GM21576 (cell line): ENCODE measurements around the gene RDX.

Source experiments
- ATAC-seq: cut with Tn5 transposase; IDR thresholded peaks from one replicate; pipeline ENCODE4 v1.9.1; 2021; ENCODE audit warnings: mild to moderate bottlenecking, moderate library complexity; ENCODE audit not compliant: unreplicated experiment

Gene RDX

DNA sequence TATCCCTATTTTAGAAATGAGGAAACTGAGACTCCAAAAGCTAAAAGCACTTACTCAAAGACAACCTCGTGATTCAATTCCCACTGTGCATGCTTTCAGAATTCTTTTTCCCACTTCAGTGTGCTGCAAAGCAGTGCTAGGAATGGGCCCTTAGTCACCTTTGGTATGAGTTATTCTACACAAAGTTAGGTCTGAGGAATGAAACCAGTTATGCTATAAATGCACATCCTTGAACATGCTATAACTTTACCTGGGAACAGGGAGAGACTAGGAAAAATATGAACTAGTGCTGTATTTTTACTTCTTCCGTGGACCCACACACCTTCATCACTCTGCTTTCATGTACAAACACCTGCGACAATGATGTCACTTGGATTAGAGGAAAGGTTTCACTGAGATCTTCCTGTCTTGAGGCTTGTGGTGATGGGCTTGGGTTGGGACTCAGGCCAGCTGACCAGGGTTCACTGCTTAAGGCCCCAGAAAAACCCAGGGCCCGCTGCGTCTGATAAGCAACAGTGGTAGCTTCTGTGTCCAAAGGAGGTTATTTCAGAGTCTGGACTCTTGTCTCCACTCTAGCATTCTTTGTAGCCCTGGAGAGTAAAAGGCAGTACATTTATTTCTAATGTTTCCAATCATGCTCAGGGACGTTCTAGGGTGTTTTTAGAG, 121.6 kb downstream of the RDX start:
- ATAC-seq: no peak

DNA sequence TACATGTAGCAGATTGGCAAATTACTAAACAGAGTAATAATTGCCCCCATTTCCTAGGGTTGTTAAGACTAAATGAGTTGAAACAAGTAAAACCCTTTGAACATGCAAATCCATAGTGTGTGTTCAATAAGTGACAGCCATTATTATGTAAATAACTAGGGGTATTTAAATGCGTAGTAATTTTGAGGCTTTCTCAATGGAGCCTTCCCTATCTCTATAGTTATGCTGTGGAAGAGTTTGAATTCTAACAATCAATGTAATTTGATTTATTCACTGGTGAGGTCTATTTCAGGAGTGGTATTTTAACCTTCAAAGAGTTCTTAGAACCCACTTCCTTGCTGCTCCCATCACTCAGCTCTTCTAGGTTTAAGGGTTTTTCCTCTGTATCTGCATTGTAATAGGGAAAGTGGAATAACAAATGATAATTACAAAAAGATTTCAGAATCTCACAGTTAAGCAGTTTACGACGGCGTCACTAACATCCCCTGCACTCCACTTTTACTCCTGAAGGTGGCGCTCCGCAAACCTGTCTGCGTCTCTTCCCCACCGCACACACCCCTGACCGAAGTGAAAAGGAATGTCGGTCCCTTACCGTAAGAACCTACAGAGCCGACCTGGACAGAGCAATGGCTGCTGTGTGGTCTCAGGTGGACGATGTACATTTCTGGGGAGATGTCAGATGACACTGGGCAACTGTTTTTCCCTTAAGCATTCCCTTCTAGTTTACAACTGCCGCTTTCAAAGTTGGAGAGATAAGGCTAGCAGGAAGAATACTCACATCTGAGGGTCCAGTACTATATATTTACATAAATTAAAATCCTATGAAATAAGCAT, 122.4 kb downstream of the RDX start:
- ATAC-seq: peak; percentile 70

DNA sequence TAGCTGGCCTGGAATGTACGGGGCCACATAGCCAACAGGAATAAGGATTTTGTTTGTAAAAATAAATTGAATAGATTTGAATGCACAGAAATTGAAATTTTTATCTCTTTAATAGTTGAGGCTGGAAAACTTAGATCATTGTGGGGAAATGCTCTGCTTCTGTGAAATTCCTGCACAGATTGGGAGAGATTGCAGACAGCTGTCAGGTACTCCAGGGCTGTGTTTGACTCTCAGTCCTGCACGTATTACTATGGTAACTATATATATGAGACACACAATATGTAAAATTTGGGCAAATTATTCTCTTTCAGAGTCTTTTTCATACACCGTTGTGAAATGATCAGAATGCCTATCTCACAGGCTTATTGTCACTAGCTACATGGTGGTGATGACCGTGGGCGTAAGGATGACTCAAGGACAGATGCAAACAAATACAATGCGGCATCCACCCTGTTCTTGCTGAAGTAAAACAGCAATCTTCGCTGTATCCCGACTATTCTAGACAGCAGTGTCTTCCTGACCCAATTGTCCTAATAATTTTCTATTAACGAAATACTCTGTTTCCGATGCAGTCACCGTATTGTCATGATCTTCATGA, 123.8 kb downstream of the RDX start:
- no peak for ATAC-seq

DNA sequence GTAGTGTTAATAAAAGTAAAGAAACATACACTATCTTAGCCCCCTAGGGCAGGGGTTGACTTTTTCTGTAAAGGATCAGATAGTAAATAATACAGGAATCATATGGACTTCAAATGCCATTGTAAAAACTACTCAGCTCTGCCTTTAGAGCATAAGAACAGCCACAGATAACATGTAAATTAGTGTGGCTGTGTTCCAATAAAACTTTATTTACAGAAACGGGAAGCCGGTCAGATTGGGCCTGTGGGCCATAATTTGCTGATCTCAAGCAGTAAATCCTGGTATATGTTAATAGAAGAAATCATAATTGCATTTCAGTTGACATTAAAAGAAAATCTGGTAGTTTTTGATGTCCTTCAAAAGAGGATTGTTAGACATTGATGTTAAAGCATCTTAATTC, 126.7 kb downstream of the RDX start:
- no peak for ATAC-seq

DNA sequence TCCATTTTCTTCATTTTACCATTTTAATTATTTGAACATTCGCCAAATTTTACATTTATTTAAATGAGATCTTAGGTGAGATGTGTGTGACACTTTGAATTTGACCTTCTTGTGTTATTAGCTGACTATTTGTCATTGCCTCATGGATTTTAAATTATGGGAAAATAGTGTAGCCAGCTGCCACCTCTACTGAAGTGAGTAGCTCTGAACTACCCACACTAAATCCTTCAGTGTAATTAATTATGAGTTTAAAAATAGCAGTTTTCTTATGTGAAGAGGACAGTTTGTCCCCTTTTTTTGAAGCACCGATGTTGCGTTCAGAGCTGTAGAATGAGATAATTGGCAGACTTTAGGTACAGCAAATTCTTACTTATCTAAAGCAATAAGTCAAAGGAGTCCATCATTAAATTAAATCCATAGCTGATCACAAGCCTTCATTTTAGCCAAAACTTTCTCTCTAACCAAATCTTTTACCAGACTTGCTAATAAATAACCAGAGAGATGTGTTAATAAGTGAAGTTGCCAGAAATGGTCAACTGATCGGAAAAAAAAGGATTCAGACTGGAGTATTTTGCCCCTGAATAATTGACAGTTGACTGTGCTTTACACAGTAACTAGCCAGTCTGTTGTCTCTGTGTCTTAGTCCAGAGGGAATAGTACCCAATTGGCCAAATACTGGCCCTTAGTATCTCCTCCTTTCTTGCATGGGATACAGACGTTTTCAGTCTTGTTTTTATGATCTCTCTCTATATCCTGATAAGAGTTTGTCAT, 128.2 kb downstream of the RDX start:
- no peak for ATAC-seq

DNA sequence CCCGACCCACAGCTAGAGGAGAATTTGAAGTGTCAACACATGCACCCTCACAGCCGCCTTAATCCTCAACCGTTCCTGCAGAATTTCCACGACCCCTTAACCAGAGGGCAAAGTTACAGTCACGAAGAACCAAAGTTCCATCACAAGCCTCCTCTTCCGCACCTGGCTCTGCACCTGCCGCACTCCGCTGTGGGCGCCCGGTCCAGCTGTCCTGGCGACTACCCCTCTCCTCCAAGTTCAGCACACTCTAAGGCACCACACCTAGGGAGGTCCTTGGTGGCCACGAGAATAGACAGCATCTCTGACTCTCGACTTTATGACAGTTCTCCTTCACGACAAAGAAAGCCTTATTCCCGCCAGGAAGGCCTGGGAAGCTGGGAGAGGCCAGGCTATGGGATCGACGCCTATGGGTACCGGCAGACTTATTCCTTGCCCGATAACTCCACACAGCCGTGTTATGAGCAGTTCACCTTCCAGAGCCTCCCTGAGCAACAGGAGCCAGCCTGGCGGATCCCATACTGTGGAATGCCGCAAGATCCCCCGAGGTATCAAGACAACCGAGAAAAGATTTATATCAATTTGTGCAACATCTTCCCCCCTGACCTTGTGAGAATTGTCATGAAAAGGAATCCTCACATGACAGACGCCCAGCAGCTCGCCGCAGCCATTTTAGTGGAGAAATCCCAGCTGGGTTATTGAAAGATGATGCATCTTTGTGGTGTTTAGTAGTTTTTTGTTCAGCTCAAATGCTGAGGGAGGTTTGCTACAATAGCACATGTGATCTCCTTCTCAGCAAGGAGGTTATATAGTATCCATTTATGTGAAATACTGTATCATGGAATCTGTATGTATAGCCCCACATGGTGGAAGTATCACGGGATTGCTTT, 131.1 kb downstream of the RDX start:
- no peak for ATAC-seq

DNA sequence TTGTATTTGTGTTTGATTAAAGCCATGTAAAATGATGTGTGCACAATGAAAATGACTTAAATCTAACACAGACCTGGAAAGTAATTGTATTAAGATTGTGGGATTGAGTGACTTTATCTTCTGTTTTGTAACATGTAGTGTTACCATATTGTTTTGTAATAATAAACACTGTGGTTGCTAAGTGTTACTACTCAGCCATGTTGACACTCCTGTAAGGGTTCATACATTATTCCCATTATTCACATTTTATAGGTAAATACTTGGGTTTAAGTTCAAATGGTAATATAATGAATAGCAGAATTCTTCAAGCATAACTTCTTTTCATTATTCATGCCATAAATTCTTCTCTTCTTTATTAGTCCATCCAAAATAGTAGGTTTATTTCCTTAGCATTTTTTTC, 134.2 kb downstream of the RDX start:
- no peak for ATAC-seq

DNA sequence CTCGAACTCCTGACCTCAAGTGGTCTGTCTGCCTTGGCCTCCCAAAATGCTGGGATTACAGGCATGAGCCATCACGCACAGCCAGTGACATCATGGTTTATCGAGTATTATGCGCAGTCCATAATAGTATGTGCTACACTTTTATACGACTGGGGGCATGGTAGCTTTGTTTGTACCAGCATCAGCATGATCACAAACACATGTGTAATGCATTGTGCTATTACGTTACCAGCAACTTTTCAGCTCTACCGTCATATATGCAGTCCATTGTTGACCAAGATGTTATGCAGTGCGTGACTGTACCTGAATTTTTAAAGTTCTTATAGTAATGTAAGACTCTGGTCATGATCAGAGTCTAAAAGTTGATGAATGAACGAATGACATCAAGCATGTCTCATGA, 135.4 kb downstream of the RDX start:
- ATAC-seq: no peak

DNA sequence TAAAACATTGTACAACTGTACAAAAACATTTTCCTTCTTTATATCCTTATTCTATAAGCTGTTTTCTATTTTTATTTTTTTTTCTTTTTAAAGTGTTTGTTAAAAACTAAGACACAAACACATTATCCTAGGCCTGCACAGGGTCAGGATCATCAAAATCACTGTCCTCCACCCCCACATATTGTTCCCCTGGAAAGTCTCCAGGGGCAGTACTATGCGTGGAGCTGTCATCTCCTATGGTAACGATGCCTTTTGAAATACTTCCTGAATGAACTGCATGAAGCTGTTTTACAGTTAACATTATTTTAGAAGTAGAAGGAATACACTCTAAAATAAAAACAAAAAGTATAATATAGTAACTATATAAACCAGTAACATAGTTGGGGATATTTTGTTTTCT, 136.0 kb downstream of the RDX start:
- ATAC-seq: no peak

DNA sequence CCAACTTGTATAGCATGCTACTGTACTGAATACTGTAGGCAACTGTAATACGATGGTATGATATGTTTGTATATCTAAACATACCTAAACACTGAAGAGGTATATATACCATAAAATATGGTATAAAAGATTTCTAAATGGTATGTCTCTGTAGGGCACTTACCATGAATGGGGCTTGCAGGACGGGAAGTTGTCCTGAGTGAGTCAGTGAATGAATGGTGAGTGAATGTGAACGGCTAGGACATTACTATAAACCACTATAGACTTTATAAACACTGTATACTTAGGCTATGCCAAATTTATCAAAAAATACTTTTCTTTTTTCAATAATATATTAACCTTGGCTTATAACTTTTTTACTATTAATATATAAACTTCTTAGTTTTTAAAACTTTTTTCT, 136.4 kb downstream of the RDX start:
- ATAC-seq: no peak

DNA sequence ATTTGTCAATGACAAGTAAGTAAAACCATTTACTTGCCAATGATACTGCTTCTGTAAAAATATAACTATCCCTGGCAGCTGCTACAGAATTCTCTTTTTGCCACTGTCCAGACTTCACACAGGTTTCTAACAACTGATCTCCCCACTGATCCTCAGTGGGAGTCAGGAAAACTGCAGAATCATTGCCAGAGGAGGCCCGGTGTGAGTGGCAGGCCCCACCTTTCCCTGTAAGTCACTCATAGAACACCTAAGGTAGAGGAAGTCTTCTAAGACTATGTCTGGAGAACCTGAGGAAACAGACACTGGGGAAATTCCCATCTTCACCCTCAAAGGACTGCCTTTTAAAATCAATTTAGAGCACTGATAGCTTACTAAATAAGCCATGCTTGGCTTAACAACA, 136.9 kb downstream of the RDX start:
- no peak for ATAC-seq

DNA sequence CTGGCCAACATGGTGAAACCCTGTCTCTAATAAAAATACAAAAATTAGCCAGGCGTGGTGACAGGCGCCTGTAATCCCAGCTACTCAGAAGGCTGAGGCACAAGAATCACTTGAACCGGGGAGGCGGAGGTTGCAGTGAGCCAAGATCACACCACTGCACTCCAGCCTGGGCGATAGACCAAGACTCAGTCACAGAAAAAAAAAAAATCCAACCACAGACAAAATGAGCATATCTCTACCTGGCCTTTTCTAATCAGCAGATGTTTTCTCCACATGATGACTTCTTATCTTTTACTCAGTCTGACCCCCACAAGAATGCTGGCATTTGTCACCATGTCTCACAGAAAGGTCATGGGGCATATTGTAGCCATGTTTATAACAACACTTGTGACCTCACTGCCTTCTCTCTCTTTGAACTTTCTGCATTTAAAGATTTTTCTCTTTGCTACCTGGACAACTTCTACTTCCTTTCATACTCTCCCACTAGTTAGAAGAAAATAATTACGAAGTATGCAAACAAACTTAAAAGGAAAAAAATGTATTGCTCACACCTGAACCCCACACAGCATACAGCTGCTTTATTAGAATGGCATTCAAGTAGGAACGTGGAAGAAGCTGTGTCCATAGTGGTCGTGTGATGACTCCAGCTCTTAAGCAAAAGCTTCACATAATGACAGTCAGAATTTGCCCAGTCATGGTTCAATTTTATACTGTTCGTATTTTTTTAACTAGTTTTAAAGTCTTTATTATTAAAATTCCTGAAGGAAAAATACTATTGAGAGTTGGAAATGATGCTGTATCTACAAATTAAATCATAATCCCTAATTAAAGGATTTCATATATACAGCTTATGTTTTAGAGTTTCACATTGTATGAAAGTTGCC, 137.9 kb downstream of the RDX start:
- no peak for ATAC-seq

DNA sequence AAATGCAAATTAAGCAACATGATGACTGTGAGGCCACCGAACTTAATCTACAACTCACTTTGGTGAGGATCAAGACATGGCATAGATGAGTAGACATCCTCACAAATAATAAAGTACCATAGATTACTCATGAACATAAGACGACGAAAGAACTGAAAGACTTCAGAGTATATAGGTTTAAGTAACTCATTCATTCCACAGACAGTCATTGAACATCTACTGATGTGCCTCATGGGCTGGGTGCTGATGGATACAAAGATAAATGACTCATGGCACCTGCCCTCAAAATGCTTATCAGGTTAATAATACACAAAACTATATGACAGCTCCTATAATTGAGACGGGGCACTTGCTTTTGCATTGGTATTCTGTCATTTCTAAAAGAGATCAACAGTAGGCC, 139.9 kb downstream of the RDX start:
- no peak for ATAC-seq

DNA sequence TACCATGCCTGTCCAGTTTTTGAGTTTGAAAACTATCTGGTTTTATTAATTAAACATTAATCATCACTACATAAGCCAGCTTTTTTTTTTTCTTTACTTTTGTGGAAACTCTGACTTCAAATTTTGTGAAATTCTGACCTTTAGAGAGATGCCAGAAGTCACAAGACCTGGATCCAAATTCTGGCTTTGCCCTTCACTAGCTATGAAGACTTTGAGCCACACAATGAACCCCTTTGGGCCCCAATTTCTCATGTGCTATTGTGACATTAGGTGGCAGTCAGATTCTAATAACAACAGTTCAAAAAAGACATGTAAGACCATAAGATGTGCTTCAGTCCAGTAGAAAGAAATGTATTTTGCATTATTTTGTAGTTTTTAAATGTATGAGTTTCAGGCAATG, 142.9 kb downstream of the RDX start:
- no peak for ATAC-seq

DNA sequence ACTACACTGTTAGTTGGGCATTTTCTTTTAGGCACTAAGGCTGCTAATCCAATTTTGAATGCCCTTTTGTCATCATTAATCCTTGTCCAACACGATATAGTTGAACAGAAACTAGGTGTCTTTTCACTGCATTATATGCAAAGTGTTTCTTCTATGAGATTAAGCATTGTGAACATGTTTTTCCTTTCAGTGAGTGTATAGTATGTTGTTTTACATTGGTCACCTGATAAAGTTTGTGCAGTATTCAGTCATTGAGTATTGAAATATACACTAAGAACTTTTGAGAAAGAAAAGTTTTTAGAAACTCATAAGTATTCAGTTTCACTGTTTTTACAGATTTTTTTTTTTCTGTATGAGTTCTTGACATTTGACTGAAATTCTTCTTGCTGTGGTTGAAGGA, 144.2 kb downstream of the RDX start:
- ATAC-seq: no peak

DNA sequence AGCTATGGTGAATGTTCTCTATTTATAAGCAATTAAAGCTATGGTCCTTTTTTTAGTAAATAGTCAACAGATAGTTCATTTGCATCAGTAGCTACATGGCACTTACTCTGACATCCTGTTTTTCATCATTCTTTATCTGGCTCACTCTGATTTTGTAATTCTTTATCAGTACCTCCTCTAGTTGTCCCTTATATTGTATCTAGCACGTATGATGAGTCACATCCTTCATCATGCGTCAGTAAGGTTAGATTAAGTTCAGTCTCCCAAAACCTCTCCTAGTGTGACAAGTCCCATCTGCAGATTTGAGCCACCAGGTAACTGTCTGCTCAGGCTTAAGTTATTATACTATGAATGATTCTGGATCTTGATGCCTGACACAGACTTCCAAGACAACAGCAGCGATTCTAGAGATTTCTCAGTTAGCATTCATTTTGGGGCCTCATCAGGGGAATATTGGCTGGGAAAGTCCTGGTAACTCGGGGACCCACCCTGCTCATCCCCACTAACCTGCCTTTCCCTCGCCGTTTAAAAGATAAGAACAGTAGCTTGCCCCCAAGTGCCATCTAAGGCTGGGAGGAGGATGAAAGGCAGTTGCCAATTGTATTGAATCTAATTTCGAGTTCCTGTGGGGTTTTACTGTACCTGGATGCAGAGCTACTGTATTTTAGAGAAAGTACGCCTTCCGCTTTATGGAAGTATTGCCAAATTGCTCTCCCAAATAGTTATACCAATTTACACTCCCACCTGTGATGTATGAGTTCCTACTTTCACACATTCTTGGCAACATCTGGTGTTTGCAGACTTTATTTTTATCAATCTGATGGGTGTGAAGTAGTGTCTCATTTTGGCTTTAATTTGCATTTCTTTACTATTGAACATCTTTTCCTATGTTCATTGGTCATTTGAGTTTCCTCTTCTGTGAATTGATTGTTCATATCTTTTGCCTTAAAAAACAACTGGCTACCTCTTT, 147.4 kb downstream of the RDX start:
- ATAC-seq: no peak

DNA sequence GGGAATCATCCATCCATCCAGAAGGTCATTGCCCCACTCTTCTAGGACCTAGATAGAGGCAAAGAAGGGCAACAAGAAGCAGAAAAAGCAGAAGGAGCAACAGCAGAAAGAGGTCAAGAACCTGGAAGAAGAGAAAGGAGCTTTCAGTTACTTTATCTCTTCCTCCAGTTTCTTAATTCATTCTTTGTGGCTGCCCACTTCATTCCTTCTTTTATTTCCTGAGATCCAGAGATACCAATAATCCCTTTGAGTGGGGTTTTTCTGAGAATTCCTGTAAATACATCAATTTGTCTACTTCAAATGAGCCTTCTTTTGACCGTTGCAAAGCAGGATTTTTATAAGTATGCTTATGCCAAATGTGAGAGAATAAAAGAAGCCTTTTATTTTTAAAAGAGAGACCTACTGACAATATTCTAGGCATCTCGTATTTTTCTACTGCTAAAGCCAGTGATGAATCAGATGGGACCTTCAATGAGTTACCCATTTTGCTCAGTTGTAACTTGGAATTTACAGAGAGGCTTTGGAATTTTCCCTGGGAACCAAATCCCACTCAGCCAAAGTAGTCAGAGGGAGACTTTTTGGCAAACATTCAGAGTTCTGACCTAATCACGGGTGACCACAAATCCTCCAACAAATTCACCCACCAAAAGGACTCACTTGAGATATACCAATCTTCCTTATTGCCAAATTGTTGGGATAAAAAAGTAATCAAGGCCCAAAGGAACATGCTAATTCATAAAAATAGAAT, 148.3 kb downstream of the RDX start:
- ATAC-seq: no peak

DNA sequence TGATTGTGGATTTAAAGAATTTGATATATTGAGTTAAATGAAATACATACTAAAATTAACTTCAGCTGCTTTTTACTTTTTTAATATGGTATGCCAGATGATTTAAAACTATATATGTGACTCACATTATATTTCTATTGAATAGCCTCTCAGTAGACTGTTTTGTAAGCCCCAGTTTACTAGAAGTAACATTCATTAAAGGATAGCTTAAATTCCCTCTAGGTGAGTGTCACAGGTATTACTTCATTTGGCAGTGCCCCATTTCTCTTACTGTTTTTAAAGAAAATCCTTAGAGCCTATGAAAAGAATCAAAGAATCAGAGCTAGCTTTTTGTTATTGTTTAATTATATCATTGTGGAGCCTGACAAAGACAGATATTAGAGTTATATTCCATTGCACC, 154.6 kb downstream of the RDX start:
- no peak for ATAC-seq
